GM18873 (cell line): ENCODE data around the gene ZNF423.

Experiments
- ATAC-seq: cut with Tn5 transposase; IDR thresholded peaks from one replicate; pipeline ENCODE4 v1.9.1; 2021; ENCODE audit warnings: mild to moderate bottlenecking, moderate library complexity, moderate number of reproducible peaks; ENCODE audit not compliant: unreplicated experiment, low FRiP score

Gene ZNF423

GRCh38 chr16:49828533-49829267 is 27.2 kb downstream of the ZNF423 start:
- ATAC-seq = no peak

GRCh38 chr16:49827805-49828438 is 28.0 kb downstream of the ZNF423 start:
- no peak for ATAC-seq

- no peak for ATAC-seq
Measured at GRCh38 chr16:49826515-49826914, 29.4 kb downstream of the ZNF423 start.

GRCh38 chr16:49825041-49825440 is 30.9 kb downstream of the ZNF423 start:
- ATAC-seq = no peak

- no peak for ATAC-seq
Measured at GRCh38 chr16:49824593-49824992, 31.3 kb downstream of the ZNF423 start.

GRCh38 chr16:49822649-49823370 is 33.1 kb downstream of the ZNF423 start:
- no peak for ATAC-seq

GRCh38 chr16:49821614-49822282 is 34.2 kb downstream of the ZNF423 start:
- no peak for ATAC-seq

GRCh38 chr16:49821156-49821555 is 34.8 kb downstream of the ZNF423 start:
- no peak for ATAC-seq

GRCh38 chr16:49817754-49818507 is 38.0 kb downstream of the ZNF423 start:
- no peak for ATAC-seq

GRCh38 chr16:49816875-49817274 is 39.0 kb downstream of the ZNF423 start:
- no peak for ATAC-seq

- ATAC-seq = no peak
Measured at GRCh38 chr16:49811644-49812334, 44.1 kb downstream of the ZNF423 start.

- no peak for ATAC-seq
Measured at GRCh38 chr16:49810831-49811230, 45.1 kb downstream of the ZNF423 start.

- no peak for ATAC-seq
Measured at GRCh38 chr16:49809561-49809960, 46.4 kb downstream of the ZNF423 start.

GRCh38 chr16:49809062-49809461 is 46.9 kb downstream of the ZNF423 start:
- no peak for ATAC-seq

GRCh38 chr16:49806446-49806845 is 49.5 kb downstream of the ZNF423 start:
- ATAC-seq = no peak

GRCh38 chr16:49801290-49801689 is 54.6 kb downstream of the ZNF423 start:
- ATAC-seq = no peak

- no peak for ATAC-seq
Measured at GRCh38 chr16:49800876-49801275, 55.0 kb downstream of the ZNF423 start.

GRCh38 chr16:49800441-49800840 is 55.5 kb downstream of the ZNF423 start:
- ATAC-seq = no peak

GRCh38 chr16:49799172-49799571 is 56.7 kb downstream of the ZNF423 start:
- no peak for ATAC-seq

GRCh38 chr16:49795513-49795912 is 60.4 kb downstream of the ZNF423 start:
- no peak for ATAC-seq
